Heart right ventricle (tissue), 16 donors: Measurements from ENCODE around the gene DNMT3A. TPM values are rescaled to one million over a fixed set of nuclear protein-coding genes. Genes with fewer than 3 reads are reported as not detected.
A peak's percentile ranks its signal among the peaks of the same experiment; 100 is the strongest.

Experiments
- ATAC-seq, 8 donors: fragments of 200-7000 bp; cut with Tn5 transposase; one replicate each; pipeline ENCODE4 v1.9.1; 2020; ENCODE audit warnings: mild to moderate bottlenecking in 8 of 8, moderate library complexity in 8 of 8, moderate number of reproducible peaks in 1 of 8
- DNase-seq, 2 donors: peaks; one replicate each; pipeline ENCODE4 v3.0.0-alpha.2; 2020
- H3K27ac ChIP-seq, 10 donors: fragments of 200-600 bp; sonication (generic) in 2 of 10; one replicate each; pipeline versions ENCODE4 v1.5.0 to v1.8.0; 2020 to 2022; ENCODE audit warnings: mild to moderate bottlenecking in 3 of 10
- H3K27me3 ChIP-seq, 7 donors: fragments of 200-600 bp; one replicate each; pipeline ENCODE4 v1.8.0; 2021 to 2022; ENCODE audit warnings: mild to moderate bottlenecking in 2 of 7
- H3K36me3 ChIP-seq, 9 donors: fragments of 200-600 bp; sonication (generic) in 1 of 9; one replicate each; pipeline versions ENCODE4 v1.5.0 to v1.8.0; 2020 to 2022; ENCODE audit warnings: mild to moderate bottlenecking in 2 of 9
- H3K4me1 ChIP-seq, 9 donors: fragments of 200-600 bp; sonication (generic) in 1 of 9; one replicate each; pipeline versions ENCODE4 v1.5.0 to v1.8.0; 2020 to 2022; ENCODE audit warnings: mild to moderate bottlenecking in 4 of 9
- H3K4me3 ChIP-seq, 10 donors: fragments of 200-600 bp; sonication (generic) in 2 of 10; one replicate each; pipeline versions ENCODE4 v1.5.0 to v1.8.0; 2020 to 2022; ENCODE audit warnings: mild to moderate bottlenecking in 7 of 10, moderate library complexity in 2 of 10
- H3K9me3 ChIP-seq, 11 donors: fragments of 200-600 bp in 10 of 11; sonication (generic) in 2 of 11; one replicate each; pipeline versions ENCODE4 v1.5.0 to v1.8.0; 2013 to 2022; ENCODE audit warnings: mild to moderate bottlenecking in 2 of 11, control low read depth in 1 of 11, moderate library complexity in 1 of 11
- CTCF ChIP-seq, 9 donors: fragments of 200-600 bp; sonication (generic) in 2 of 9; IDR thresholded peaks; one replicate each; pipeline versions ENCODE4 v1.5.0 to v1.8.0; 2021 to 2022; ENCODE audit warnings: antibody characterized with exemption in 9 of 9, mild to moderate bottlenecking in 5 of 9, moderate library complexity in 1 of 9
- WGBS, 2 donors: extraction: QIAGEN DNeasy Blood & Tissue Kit; methylation state at CpG; one replicate each; pipeline ENCODE4 v1.1.7; 2013; ENCODE audit warnings: inconsistent platforms in 1 of 2; 5-methylcytosine and 5-hydroxymethylcytosine counted together
- intact Hi-C, 10 donors: fragments of 100-400 bp; cut with DNase I; formaldehyde crosslinking; loops; one replicate each; pipeline versions ENCODE4 v1.11.1 to v1.14.2; 2022
- polyA plus RNA-seq, 2 donors: library from polyadenylated mRNA; stranded (reverse); fragments of 200-250 nt; gene quantifications; one replicate each; pipeline ENCODE4 v1.2.3, GENCODE V29; 2013
- total RNA-seq, 10 donors: library from RNA; stranded (reverse); fragmentation: NEBNext Ultra II Directional in 3 of 10; extraction: Animal tissue kit (Norgen Biotek cat#: 25700) in 3 of 10; gene quantifications; one replicate each; pipeline versions ENCODE4 v1.2.1 to v1.2.4, GENCODE V29; 2021 to 2023
- donor health status: Arrhythmogenic right ventricular cardiomyopathy.
- donor health status: ischemic (EF 13 %, LVEDD 7.1; RV severe dilation, severe dysfunction).
- donor health status: healthy with polysubstance abuse.
- donor health status: DM: no; HTN: yes; CAD: no.
- donor health status: DM: no; HTN: no; CAD: no.
- donor health status: ischemic (EF 25% LVEDD 6.9; RV normal size, moderate dysfunction).
- donor health status: ischemic (EF 25% LVEDD 5.7; RV mildly dilated, moderate dysfunction).
- donor health status: healthy.
- donor health status: DM: yes; HTN: yes; CAD: no.
- donor health status: Ischemic cardiomyopathy.
- donor health status: ischemic (EF 35%, LVEDD 5.7; RV mildly dilated, moderate dysfunction).
- donor health status: nonischemic (EF 11% LVEDD 7.7; RV severe dilation, severe dysfunction).
- donor health status: DM: yes; HTN: yes; CAD: no.
- donor health status: PGD.
- donor health status: ischemic (EF 29% LVEDD 5.4; RV normal size, mild dysfunction).
- donor health status: nonischemic (EF 23%, LVEDD 6.1; RV moderate dilation, normal function).

DNMT3A gene
- total and polyA plus RNA-seq, 12 donors, result 4.7 to 23.7 (median 19.3) TPM

- no peak for DNase-seq
- peaks cover 2 to 81% (median 50%) of the 10 kb centered on the region in 9 donors for H3K4me1 ChIP-seq
- H3K27ac ChIP-seq, result peak overlapping the region in 5 of 10 donors; percentile 6 to 55 (median 35)
- WGBS, 2 donors, result 74 to 75% methylated on average over 27 of the region's 27 CpGs
- intact Hi-C loops, result no loop called here
- ATAC-seq, result peak in 5 of 8 donors; percentile 33 to 70 (median 42)
- peaks cover 0 to 17% (median 7%) of the 10 kb centered on the region in 11 donors for H3K9me3 ChIP-seq
- TF ChIP-seq CTCF (IDR thresholded peaks at IDR 0.05), result no peak
- peaks cover 0 to 13% (median 7%) of the 10 kb centered on the region in 9 donors for H3K36me3 ChIP-seq
- no peaks in the 10 kb centered on the region for H3K27me3 ChIP-seq
- no peak overlapping the region for H3K4me3 ChIP-seq
Observed at GRCh38 chr2:25328152-25329085, 13.3 kb downstream of the DNMT3A start.

- no peaks in the 10 kb centered on the region for H3K27me3 ChIP-seq
- H3K27ac ChIP-seq, result no peak overlapping the region
- intact Hi-C loops, result no loop called here
- H3K4me1 ChIP-seq, result peaks cover 2 to 69% (median 42%) of the 10 kb centered on the region in 9 donors
- no peak for ATAC-seq
- H3K36me3 ChIP-seq, result peaks cover 0 to 13% (median 7%) of the 10 kb centered on the region in 9 donors
- no peak overlapping the region for H3K4me3 ChIP-seq
- peaks cover 0 to 17% (median 7%) of the 10 kb centered on the region in 11 donors for H3K9me3 ChIP-seq
- no peak for TF ChIP-seq CTCF (IDR thresholded peaks at IDR 0.05)
- WGBS, 2 donors, result 96 to 97% methylated on average over 5 of the region's 5 CpGs
- no peak for DNase-seq
Observed at GRCh38 chr2:25326326-25327013, 15.3 kb downstream of the DNMT3A start.

- Histone ChIP-seq H3K9me3 (peaks cover 0 to 17% (median 7%) of the 10 kb centered on the region in 11 donors), H3K4me1 (peaks cover 2 to 56% (median 38%) of the 10 kb centered on the region in 9 donors), H3K27me3 (no peaks in the 10 kb centered on the region), H3K4me3 (no peak overlapping the region), H3K27ac (peak overlapping the region in 6 of 10 donors; percentile 14 to 50 (median 24)), H3K36me3 (peaks cover 0 to 13% (median 7%) of the 10 kb centered on the region in 9 donors)
- DNase-seq (peak in 1 of 2 donors; percentile 57), ATAC-seq (peak; percentile 25 to 71 (median 50))
- TF ChIP-seq CTCF (IDR thresholded peaks at IDR 0.05), result no peak
- intact Hi-C loops, result no loop called here
- 56 to 60% methylated on average over 16 of the region's 16 CpGs for WGBS, 2 donors
Observed at GRCh38 chr2:25324905-25325592, 16.7 kb downstream of the DNMT3A start.

GRCh38 chr2:25324251-25324650, 17.5 kb downstream of the DNMT3A start:
- peak overlapping the region in 1 of 10 donors; percentile 14 for H3K27ac ChIP-seq
- WGBS, 2 donors, result 73 to 76% methylated on average over 4 of the region's 4 CpGs

More at GRCh38 chr2:25324251-25324650, 17.5 kb downstream of the DNMT3A start:
- TF ChIP-seq CTCF (IDR thresholded peaks at IDR 0.05), result no peak
- ATAC-seq (no peak), DNase-seq (no peak)
- Histone ChIP-seq H3K36me3 (peaks cover 0 to 13% (median 7%) of the 10 kb centered on the region in 9 donors), H3K9me3 (peaks cover 0 to 17% (median 7%) of the 10 kb centered on the region in 11 donors), H3K4me3 (no peak overlapping the region), H3K4me1 (peaks cover 2 to 50% (median 33%) of the 10 kb centered on the region in 9 donors), H3K27me3 (no peaks in the 10 kb centered on the region)
- intact Hi-C loops, result no loop called here
